Stimulated activated naive CD4-positive, alpha-beta T cell treated with Interleukin-2 at 50 U/mL for 16 hours (primary cell): Measurements from ENCODE around the gene CNBD2.
"Not testable (repeated sequence)": the region's sequence is repeated elsewhere in the genome, so short reads cannot be mapped to it uniquely, and the experiment has no call there.

Source experiments
- DNase-seq: peaks from one replicate; lab custom pipeline; 2025; lab: John Stamatoyannopoulos, UW

The CNBD2 gene

DNA sequence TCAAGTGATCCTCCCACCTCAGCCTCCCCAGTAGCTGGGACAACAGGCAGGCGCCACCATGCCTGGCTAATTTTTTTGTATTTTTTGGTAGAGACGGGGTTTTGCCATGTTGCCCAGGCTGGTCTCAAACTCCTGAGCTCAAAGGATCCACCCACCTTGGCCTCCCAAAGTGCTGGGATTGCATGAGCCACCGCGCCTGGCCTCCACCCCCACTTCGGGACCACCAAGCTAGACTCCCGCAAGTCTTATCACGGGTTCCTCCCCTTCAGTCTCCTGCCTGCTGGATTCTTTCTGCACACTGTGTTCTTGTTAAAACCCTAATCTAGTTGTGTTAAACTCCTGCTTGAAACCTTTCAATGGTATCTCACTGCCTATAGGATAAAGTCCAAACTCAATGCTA is 57.7 kb downstream of the CNBD2 start:
- not testable (repeated sequence) for DNase-seq

DNA sequence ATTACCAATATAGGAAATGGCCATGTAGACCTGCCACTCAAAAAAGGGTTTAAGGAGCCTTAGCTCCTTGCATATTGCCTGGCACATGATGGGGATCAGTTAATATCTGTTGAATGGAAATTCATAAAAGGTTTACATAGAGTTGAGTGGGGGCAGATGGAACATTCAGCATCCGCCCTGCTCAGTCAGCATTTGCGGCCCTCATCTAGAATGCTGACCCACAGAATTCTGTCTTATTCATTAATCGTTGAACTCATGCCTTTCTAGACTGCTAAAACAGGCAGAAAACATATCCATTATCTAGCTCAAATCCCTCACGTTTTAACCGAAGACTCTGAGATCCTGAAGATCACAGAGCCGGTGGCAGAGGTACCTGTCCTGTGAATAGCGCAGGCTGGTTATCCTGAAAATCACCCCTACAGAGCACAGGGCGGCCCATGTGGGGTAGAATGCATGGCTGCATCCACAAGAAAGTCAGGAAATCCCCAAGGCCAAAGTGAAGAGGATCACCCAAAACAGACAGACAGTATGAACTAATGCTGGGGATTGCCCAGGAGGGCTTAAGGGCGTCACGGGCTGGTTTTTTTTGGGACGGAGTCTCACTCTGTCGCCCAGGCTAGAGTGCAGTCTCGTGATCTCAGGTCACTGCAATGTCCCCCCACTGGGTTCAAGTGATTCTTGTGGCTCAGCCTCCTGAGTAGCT is 59.9 kb downstream of the CNBD2 start:
- no peak for DNase-seq

DNA sequence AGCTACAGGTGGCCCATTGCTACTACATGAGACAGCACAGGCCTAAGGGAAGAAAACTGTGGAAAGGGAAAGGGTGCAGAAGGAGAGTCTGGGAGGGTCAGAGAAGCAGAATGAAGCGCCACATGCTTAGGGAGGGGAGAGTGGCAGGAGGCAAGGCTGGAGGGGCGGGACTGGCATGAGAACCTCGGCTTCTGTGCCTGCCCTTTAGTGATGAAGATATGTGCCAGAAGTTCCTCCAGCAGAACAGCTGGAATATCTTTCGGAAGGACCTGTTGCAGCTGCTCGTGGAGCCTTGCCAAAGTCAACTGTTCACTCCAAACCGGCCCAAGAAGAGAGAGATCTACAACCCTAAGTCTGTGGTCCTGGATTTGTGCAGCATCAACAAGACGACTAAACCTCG is 61.8 kb downstream of the CNBD2 start:
- no peak for DNase-seq

DNA sequence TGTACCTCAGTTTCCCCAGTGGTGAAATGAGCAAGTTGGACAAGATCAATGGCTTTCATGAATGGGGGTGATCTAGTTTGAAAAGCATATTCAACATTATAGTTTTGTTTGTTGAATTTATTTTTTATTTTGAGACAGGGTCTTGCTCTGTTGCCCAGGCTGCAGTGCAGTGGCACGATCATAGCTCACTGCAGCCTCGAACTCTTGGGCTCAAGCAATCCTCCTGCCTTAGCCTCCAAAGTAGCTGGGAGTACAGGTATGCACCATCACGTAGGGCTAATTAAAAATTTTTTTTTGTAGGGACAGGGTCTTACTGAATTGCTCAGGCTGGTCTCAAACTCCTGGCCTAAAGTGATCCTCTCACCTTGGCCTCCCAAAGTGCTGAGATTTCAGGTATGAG is 63.4 kb downstream of the CNBD2 start:
- no peak for DNase-seq

DNA sequence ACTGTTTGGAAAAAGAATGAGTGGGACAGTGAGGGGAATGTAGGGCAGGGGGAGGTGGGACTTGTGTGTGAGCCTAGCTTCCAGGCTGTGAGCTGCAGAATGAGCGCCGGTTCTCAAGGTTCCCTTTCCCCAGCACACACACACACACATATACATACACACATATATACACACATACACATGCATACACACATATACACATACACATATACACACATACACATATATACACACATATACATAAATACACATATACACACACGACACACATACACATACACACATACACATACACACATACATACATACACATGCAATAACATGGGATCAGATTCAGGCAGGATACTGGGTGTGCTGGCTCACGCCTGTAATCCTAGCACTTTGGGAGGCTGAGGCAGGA is 66.5 kb downstream of the CNBD2 start:
- DNase-seq: no peak

DNA sequence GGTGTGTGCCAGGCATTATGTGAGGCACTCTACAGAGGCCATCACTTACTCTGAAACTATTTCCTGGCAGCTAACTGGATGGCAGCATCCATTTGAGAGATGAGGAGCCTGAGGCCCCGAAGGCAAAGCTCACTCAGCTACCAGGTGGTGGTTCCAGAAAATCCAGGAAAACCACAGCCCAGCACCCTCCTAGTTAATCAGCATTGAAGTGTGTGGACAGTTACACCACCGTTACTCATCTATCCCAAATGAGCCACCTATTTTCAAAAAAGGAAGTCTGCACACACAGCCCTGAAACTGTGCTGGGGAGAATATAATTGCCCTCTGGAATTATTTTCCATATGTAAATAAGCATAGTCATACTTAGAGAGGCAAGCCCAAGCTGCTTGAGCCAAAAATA is 67.4 kb downstream of the CNBD2 start:
- DNase-seq: no peak

DNA sequence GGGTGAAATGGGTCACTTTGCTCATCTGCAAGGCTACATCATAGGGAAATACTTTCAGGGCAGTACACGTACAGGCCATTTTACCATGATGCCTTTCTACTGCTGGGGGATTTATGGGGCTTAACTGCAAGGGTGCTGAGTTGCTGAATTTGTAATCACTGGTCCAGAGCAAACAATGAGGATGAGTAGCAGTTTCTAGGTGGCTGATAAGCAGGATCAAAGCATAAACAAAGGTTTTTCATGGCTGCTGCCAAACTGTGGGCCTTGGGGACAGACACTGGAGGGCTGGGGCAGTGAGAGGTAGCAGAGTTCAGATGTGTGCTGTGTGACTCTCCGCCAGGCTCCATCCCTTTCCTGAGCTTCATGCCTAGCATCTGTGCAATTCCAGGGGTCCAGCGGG is 68.3 kb downstream of the CNBD2 start:
- no peak for DNase-seq

DNA sequence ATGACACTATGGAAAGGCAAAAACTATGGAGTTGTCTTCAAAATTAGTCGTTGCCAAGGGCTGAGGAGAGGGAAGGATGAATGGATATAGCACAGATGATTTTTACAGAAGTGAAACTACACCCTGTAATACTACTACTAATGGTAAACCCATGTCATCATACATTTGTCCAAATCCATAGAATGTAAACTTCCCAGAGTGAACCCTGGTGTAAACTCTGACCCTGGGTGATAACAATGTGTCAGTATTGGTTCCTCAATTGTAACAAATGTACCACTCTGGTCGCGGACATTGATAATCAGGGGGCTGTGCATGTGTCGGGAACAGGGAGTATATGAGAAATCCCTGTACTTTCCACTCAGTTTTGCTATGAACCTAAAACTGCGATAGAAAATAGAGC is 72.2 kb downstream of the CNBD2 start:
- DNase-seq: no peak

DNA sequence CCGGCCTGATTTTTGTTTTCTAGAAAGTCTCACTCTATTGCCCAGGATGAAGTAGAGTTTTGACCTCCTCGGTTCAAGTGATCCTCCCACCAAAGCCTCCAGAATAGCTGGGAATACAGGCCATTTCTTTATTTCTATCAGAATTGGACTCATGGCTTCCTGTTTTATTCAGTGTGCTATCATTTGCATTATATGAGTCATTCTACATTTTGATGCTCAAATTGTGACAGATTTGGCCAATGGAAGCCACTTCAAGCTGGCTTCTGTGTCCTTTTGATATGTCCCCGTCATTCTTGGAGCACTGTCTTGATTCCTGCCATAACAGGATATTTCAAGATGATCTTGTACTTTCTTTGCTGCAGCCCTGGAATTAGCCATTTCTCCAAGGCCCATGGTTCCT is 75.1 kb downstream of the CNBD2 start:
- DNase-seq: no peak

DNA sequence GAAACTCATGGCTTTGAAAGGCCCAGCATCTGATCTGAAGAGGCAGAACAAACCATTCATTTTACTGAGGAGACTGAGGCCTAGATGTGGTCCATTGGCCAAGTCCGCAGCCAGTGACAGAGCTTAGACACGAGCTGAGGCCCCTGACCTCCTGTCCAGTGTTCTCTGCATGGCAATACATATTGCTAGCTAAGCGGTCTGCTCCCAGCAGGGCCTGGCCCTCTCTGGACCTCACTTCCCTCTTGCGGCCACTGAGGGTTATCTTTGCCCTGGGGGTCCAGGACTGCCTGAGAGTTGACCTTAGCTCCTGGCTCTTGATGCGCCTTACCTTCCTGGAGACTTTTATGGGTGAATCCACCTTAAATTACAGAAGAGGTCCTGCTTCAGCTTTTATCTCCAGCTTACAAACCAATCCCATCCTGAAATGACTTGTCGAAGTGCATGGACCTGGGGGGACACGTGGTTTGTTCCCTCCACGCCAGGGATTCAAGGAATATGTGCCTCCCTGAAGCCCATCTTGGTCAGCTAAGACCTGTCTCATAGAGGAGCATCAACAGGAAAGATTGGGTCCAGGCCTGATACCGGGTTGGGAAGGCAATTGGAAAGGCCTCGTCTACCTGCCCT is 75.6 kb downstream of the CNBD2 start:
- no peak for DNase-seq

DNA sequence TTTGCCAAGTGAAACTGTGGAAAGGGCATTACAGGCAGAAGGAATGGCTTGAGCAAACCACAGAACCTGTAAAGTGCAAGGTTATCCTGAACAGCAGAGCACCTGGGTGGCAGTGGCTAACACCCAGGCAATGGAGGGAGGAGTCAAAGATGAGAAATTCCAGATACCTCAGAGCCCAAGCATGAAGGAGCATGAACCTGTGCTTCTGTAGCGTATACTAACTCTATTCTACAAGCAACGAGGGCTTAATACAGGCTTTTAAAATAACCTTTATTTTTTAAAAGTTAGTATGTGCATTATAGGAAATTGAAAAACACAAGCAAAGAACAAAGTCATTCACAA is 77.0 kb downstream of the CNBD2 start:
- DNase-seq: no peak

DNA sequence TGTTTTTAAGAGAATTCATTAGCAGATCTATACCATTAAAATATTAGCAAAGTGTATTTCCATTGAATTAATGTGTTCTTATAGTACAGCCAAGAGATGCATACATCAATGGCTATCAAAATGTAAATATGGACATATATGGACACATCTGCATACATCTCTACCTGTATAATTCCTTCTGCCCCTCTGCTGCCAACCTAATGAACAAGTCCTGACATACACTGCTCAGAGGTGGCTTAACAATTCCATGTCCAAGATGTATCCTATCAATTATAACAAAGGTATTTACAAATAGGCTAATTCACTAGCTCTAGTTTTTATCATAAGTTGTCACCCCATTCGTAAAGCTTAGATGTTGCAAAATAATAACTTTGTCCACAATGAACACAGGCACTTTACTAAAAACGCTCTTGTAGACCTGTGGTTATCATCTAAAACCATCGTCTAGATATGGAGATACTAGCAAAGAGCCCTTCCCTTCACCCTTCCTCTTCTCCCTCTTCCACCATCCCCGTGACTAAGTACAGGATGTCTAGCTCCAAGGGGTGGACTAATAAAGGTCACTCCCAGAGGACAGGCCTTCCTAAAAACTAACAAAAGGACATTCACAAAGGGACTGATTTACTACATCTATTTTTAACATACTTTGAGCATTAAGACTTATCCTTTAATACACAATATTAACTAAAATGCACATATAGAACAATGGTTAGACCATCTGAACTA is 77.8 kb downstream of the CNBD2 start:
- not testable (repeated sequence) for DNase-seq

DNA sequence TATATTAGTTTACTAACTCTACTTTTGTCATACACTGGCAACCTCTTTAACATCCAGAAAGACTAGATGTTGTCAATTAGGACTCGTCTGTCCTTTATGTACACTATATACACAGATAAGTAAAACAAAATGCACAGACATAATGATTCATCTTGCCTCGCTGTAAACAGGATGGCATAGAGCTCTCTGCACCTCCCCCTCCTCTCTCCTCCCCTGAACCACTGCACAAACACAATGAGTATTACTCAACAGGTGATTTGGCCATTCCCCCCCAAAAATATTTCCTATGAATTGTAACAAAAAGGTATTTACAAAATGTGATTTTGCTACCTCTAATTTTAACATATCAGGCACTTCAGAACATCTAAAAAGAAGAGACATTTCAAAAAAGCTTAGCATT is 81.0 kb downstream of the CNBD2 start:
- not testable (repeated sequence) for DNase-seq

DNA sequence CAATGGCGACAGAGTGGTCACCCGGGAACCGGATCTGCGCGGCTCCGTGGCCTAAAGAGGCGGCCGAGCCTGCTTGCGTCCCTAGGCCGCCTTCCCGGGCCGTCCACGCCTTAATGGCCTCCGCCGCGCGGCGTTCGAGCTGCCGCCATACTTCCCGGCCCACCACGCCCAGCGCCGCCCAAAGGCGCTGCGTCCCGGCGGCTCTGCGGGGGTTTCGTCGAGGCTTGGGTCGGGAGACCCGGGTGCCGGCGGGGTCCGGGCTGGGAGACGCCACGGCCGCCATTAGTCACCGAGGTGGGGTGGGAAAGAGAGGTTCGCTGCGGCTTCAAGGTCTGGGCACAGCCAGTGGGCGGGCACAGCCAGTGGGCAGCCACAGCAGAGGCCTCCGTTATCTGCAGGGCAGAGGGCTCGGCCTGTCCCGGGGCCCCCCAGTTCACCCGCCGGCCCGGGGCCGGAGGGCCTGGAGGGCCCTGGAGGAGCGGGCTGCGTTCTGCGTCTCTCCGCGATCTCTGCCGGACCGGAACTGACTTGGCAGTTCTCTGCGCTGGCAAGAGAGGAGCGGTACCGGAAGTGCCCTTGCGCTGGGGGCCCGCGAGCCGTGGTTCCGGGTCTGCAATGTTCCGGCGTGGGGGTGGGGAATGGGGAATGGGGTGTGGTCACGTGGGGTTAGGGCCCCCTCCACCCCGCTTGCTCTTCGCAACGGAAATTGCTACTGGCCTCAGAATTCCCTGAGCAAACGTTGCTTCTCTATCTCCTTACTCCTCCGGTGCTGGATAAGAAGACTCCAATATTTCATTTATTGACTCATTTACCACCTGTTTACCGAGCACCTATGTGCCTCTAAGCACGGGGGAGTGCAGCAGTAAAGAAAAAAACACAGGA is 82.3 kb downstream of the CNBD2 start:
- DNase-seq: peak; percentile 85

DNA sequence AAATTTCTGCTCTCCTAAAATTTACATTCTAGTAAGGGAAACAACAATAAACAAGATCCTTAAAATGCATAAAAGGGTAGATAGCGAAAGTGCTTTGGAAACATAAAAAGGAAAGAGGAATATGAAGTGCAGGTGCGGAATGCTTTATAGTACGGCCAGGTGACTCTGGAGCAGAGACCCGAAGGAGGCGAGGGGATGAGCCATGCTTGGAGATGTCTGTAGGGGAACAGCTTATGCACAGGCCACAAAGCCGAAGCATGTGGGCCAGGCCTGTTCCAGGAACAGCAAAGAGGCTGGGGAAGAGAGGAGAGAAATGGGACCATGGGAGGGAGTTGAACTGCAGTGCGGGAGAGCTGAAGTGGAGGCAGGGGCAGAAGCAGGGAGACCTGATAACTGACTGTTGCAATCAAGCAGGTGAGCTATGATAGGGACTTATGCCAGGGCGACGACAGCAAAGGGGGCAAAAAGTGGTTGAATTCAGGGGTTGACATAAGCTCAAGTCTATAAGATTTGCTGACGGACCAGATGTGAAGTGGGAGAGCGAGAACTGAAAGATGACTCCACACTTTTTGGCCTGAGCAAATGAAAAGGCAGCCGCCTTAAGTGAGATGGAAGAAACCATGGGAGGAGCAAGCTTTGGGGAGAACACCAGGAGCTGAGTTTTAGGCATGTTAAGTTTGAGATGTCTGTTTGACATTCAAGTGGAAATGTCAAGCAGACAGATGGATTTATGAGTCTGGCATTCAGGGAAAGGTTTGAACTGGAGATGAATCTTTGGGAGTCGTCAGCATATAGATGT is 83.1 kb downstream of the CNBD2 start:
- no peak for DNase-seq

DNA sequence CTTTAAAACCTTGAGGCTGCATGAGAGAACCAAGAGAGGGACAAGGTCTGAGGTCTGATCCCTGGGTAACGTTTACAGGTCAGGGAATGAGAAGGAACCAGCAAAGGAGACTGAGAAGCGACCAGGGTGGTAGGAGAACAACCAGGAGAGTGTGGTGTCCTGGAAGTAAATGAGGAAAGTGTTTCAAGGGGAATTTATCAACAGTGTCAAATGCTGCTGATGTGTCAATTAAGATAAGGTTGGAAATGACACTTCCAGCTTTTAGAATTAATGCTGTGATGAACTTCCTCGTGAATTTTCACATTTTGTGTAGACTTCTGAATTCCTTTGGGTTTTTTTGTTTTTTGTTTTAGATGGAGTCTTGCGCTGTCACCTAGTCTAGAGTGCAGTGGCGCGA is 83.7 kb downstream of the CNBD2 start:
- DNase-seq: no peak

DNA sequence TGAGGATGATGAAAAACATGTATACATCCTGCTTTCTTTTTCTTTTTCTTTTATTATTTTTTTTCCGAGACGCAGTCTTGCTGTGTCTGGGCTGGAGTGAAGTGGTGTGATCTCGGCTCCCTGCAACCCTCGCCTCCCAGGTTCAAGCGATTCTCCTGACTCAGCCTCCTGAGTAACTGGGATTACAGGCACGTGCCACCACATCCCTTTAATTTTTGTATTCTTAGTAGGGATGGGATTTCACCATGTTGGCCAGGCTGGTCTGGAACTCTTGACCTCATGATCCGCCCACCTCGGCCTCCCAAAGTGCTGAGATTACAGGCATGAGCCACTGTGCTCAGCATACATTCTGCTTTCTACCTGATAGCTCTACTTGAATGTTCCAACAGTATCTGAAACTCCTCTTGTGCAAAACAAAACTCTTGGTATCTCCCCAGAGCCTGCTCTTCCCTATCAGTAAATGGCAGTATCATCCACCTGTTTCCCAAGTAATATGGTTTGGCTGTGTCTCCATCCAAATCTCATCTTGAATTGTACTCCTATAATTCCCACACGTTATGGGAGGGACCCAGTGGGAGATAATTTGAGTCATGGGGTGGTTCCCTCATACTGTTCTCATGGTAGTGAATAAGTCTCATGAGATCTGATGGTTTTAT is 85.6 kb downstream of the CNBD2 start:
- not testable (repeated sequence) for DNase-seq

DNA sequence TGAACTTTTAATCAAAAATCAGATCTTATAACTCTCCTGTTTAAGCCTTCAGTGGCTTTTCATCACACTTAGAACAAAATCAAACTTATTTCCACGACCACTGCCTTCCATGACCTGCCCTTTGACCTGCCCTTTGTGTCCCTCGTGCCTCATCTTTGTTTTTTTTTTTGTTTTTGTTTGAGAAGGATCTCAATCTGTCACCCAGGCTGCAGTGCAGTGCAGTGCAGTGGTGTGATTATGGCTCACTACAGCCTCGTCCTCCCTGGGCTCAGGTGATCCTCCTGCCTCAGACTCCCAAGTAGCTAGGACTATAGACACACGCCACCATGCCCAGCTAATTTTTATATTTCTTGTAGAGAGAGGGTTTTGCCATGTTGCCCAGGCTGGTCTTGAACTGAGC is 86.8 kb downstream of the CNBD2 start:
- DNase-seq: no peak

DNA sequence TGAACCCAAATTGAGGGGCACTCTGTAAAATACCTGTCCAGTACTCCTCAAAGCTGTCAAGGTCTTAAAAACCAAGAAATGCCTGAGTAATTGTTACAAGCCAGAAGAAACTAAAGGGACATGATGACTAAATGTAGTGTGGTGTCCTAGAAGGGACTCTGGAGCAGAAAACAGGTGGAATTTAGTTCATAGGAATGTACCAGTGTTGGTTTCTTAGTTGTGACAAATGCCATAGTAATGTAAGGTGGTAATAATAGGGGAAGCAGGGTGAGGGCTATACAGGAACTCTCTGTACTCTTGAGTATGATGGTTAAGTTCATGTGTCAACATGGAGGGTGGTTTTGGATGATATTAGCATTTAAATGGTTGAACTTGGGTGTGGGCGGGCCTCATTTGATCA is 92.3 kb downstream of the CNBD2 start:
- DNase-seq: no peak

DNA sequence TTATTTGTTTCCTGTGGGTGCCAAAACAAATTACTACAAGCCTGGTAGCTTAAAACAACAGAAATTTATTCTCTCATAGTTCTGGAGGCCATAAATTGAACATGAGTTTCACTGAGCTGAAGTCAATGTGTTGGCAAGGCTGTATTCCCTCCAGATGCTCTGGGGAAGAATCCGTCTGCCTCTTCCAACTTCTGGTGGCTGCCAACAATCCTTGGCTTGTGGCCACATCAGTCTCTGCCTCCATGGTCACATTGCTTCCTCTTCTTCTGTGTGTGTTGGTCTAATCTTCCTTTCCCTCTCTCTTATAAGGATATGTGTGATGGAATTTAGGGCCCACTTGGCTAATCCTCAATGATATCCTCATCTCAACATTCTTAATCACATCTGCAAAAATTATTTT is 93.4 kb downstream of the CNBD2 start:
- no peak for DNase-seq

DNA sequence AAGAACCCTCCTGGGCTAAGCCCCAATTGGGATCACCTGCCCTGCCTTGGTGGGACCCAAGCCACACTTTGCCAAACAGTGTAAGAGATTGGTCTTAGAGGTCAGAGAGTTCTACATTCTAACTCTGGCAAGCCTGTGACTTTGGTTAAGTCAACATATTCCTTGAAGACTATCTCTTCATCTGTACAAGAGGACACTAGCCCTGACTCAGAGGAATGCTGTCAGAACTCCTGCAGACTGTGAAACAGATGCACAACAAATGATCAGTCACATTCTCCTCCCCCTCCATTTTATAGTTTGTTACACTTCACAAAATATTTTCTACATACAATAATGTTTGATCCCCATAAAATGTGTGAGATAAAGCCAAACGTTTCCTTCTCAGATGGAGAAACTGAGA is 94.4 kb downstream of the CNBD2 start:
- DNase-seq: no peak
